H9 (cell line): ENCODE measurements around the gene SLC13A1. TPM values are rescaled to one million over a fixed set of nuclear protein-coding genes. Genes with fewer than 3 reads are reported as not detected.

Experiments
- DNase-seq: peaks from one replicate; pipeline ENCODE4 v3.0.0-alpha.2; 2017
- H2AFZ ChIP-seq: one replicate; pipeline ENCODE4 v1.6.1; 2013; ENCODE audit warnings: mild to moderate bottlenecking, low read length, control low read depth, moderate library complexity
- H2AK5ac ChIP-seq: 2 replicates; pipeline ENCODE4 v1.6.1; 2013; ENCODE audit warnings: low read length, control low read depth, mixed read lengths; ENCODE audit not compliant: insufficient read length
- H2BK120ac ChIP-seq: one replicate; pipeline ENCODE4 v1.6.1; 2013; ENCODE audit warnings: low read depth, mild to moderate bottlenecking, low read length, control low read depth, inconsistent platforms; ENCODE audit not compliant: poor library complexity, severe bottlenecking
- H2BK12ac ChIP-seq: 2 replicates; pipeline ENCODE4 v1.6.1; 2013; ENCODE audit warnings: low read length, control low read depth, mixed read lengths, low read depth; ENCODE audit not compliant: insufficient read length
- H2BK15ac ChIP-seq: 2 replicates; pipeline ENCODE4 v1.6.1; 2013; ENCODE audit warnings: low read depth, low read length, control low read depth
- H2BK20ac ChIP-seq: one replicate; pipeline ENCODE4 v1.6.1; 2013; ENCODE audit warnings: low read depth, mild to moderate bottlenecking, low read length, control low read depth, inconsistent platforms; ENCODE audit not compliant: poor library complexity, severe bottlenecking
- H2BK5ac ChIP-seq: 2 replicates; pipeline ENCODE4 v1.6.1; 2013; ENCODE audit warnings: low read length, control low read depth, mixed read lengths; ENCODE audit not compliant: insufficient read length
- H3K14ac ChIP-seq: 2 replicates; pipeline ENCODE4 v1.6.1; 2013; ENCODE audit warnings: low read length, control low read depth; ENCODE audit not compliant: insufficient read depth
- H3K18ac ChIP-seq: 2 replicates; pipeline ENCODE4 v1.6.1; 2013; ENCODE audit warnings: low read depth, mild to moderate bottlenecking, mixed read lengths, low read length, control low read depth; ENCODE audit not compliant: insufficient read length
- H3K23ac ChIP-seq: 2 replicates; pipeline ENCODE4 v1.6.1; 2013; ENCODE audit warnings: low read length, control low read depth, mixed read lengths, low read depth; ENCODE audit not compliant: insufficient read length
- H3K23me2 ChIP-seq: 2 replicates; pipeline ENCODE4 v1.6.1; 2013; ENCODE audit warnings: low read depth, mild to moderate bottlenecking, mixed read lengths, low read length, control low read depth; ENCODE audit not compliant: insufficient read length, poor library complexity, severe bottlenecking
- H3K27ac ChIP-seq: 2 replicates; pipeline ENCODE4 v1.5.1; 2013; ENCODE audit warnings: low read length, control low read depth, mixed read lengths, low read depth; ENCODE audit not compliant: insufficient read length
- H3K27me3 ChIP-seq: 2 replicates; pipeline ENCODE4 v1.6.1; 2013; ENCODE audit warnings: low read length, control low read depth, inconsistent platforms; ENCODE audit not compliant: insufficient read depth
- H3K4ac ChIP-seq: 2 replicates; pipeline ENCODE4 v1.6.1; 2013; ENCODE audit warnings: low read depth, mild to moderate bottlenecking, control low read depth, inconsistent platforms, low read length, moderate library complexity
- H3K4me1 ChIP-seq: 2 replicates; pipeline ENCODE4 v1.6.1; 2013; ENCODE audit warnings: low read length, control low read depth, inconsistent platforms; ENCODE audit not compliant: insufficient read depth
- H3K4me2 ChIP-seq: 2 replicates; pipeline ENCODE4 v1.6.1; 2013; ENCODE audit warnings: low read length, control low read depth, mixed read lengths; ENCODE audit not compliant: insufficient read length, insufficient read depth
- H3K56ac ChIP-seq: 2 replicates; pipeline ENCODE4 v1.6.1; 2013; ENCODE audit warnings: low read depth, mild to moderate bottlenecking, mixed read lengths, low read length, control low read depth; ENCODE audit not compliant: insufficient read length
- H3K79me1 ChIP-seq: 2 replicates; pipeline ENCODE4 v1.6.1; 2013; ENCODE audit warnings: low read depth, mild to moderate bottlenecking, moderate library complexity, low read length, control low read depth, inconsistent platforms; ENCODE audit not compliant: insufficient read depth, poor library complexity, severe bottlenecking
- H3K79me2 ChIP-seq: 2 replicates; pipeline ENCODE4 v1.6.1; 2013; ENCODE audit warnings: low read length, control low read depth, inconsistent platforms; ENCODE audit not compliant: insufficient read depth
- H3K9ac ChIP-seq: 2 replicates; pipeline ENCODE4 v1.6.1; 2013; ENCODE audit warnings: low read length, control low read depth, mixed read lengths; ENCODE audit not compliant: insufficient read length; ENCODE audit errors: extremely low read depth
- H3K9me3 ChIP-seq: one replicate; pipeline ENCODE4 v1.6.1; 2013; ENCODE audit warnings: low read depth, low read length, inconsistent platforms; ENCODE audit not compliant: control insufficient read depth
- H3T11ph ChIP-seq: one replicate; pipeline ENCODE4 v1.6.1; 2013; ENCODE audit warnings: mild to moderate bottlenecking, low read length, control low read depth, inconsistent platforms
- H4K20me1 ChIP-seq: one replicate; pipeline ENCODE4 v1.6.1; 2013; ENCODE audit not compliant: control insufficient read depth, insufficient read length, insufficient read depth
- H4K5ac ChIP-seq: 2 replicates; pipeline ENCODE4 v1.6.1; 2013; ENCODE audit warnings: low read depth, mild to moderate bottlenecking, mixed read lengths, low read length, control low read depth; ENCODE audit not compliant: insufficient read length
- H4K8ac ChIP-seq: replicated peaks from 2 replicates; pipeline ENCODE4 v1.6.1; 2013; ENCODE audit warnings: low read length, control low read depth, mixed read lengths, low read depth; ENCODE audit not compliant: insufficient read length
- H4K91ac ChIP-seq: 2 replicates; pipeline ENCODE4 v1.6.1; 2013; ENCODE audit warnings: low read depth, mild to moderate bottlenecking, moderate library complexity, mixed read lengths, low read length, control low read depth; ENCODE audit not compliant: insufficient read length
- H3K27ac Mint-ChIP-seq, 3 experiments: 2 replicates in 2 of 3; 3 replicates in 1 of 3; pipeline ENCODE4 v1.8.0; 2020 to 2021; ENCODE audit warnings: mixed read lengths in 3 of 3, mild to moderate bottlenecking in 1 of 3, moderate library complexity in 1 of 3
- H3K27me3 Mint-ChIP-seq: 2 replicates; pipeline ENCODE4 v1.8.0; 2021; ENCODE audit warnings: low read depth, mild to moderate bottlenecking, moderate library complexity, mixed read lengths
- H3K36me3 Mint-ChIP-seq, 3 experiments: 2 replicates in 2 of 3; 3 replicates in 1 of 3; pipeline ENCODE4 v1.8.0; 2020 to 2021; ENCODE audit warnings: low read depth in 3 of 3, mixed read lengths in 3 of 3; ENCODE audit not compliant: insufficient read depth in 1 of 3
- H3K4me1 Mint-ChIP-seq, 2 experiments: 2 replicates each; pipeline ENCODE4 v1.8.0; 2020; ENCODE audit warnings: mixed read lengths in 2 of 2
- H3K4me3 Mint-ChIP-seq, 2 experiments: 2 replicates in 1 of 2; 3 replicates in 1 of 2; pipeline ENCODE4 v1.8.0; 2020 to 2021; ENCODE audit warnings: mild to moderate bottlenecking in 2 of 2, mixed read lengths in 2 of 2, moderate library complexity in 1 of 2
- H3K9me3 Mint-ChIP-seq, 2 experiments: 2 replicates in 1 of 2; 3 replicates in 1 of 2; pipeline ENCODE4 v1.8.0; 2020; ENCODE audit warnings: mild to moderate bottlenecking in 2 of 2, mixed read lengths in 2 of 2, moderate library complexity in 1 of 2
- WGBS: extraction: QIAGEN DNeasy Blood & Tissue Kit; methylation state at CpG from one replicate; pipeline ENCODE4 v1.1.7; 2013; ENCODE audit warnings: missing lambda C conversion rate, low lambda C conversion rate, mixed read lengths; ENCODE audit not compliant: insufficient read length; ENCODE audit errors: extremely low coverage; 5-methylcytosine and 5-hydroxymethylcytosine counted together
- total RNA-seq: library from RNA; stranded (reverse); gene quantifications from 2 replicates; pipeline ENCODE4 v1.2.1, GENCODE V29; 2021
- TF ChIP-seq, protein P1 (sequence below): fragments of 200-600 bp; sonication (generic); conservative IDR thresholded peaks from 3 replicates; pipeline ENCODE4 v1.8.0; 2021; ENCODE audit warnings: antibody characterized with exemption, mild to moderate bottlenecking

The SLC13A1 gene
- total RNA-seq, 1 experiment from 2014 or later: not detected

DNA sequence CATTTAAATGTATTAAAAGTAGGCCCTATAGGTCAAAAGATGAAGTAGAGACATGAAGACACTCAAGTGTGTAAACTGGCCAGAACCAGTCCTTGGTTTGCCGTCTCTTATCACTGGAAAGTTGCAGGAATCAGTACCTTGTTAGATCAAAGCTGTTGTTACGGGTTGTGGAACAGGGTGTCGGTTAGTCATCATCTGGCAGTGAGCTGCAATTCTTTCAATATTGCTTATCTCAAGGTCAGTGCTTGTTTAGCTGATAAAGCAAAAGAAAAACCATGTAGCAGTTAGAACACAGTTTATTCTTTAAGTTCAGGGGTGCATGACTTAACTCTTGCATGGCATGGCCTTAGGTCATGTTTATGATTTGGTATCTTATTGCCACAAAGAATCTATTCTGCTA is 10.0 kb upstream of the SLC13A1 start:
- Mint-ChIP-seq H3K36me3 (peaks cover 5 to 7% (median 6%) of the 10 kb centered on the region in 3 experiments), H3K9me3 (peaks cover 7 to 10% of the 10 kb centered on the region in 2 experiments), H3K27me3 (no peaks in the 10 kb centered on the region), H3K27ac (no peak overlapping the region), H3K4me3 (no peak overlapping the region), H3K4me1 (peaks cover 26% of the 10 kb centered on the region in 2 experiments)
- whole genome bisulfite sequencing: no CpG with 5 or more reads among the region's 3 CpGs
- no peak overlapping the region for H3K14ac ChIP-seq
- no peak overlapping the region for H2BK5ac ChIP-seq
- H3K79me2 ChIP-seq: no peaks in the 10 kb centered on the region
- H2BK20ac ChIP-seq: no peak overlapping the region
- no peak overlapping the region for H2BK12ac ChIP-seq
- no peak overlapping the region for H2AFZ ChIP-seq
- TF ChIP-seq, protein P1, sequence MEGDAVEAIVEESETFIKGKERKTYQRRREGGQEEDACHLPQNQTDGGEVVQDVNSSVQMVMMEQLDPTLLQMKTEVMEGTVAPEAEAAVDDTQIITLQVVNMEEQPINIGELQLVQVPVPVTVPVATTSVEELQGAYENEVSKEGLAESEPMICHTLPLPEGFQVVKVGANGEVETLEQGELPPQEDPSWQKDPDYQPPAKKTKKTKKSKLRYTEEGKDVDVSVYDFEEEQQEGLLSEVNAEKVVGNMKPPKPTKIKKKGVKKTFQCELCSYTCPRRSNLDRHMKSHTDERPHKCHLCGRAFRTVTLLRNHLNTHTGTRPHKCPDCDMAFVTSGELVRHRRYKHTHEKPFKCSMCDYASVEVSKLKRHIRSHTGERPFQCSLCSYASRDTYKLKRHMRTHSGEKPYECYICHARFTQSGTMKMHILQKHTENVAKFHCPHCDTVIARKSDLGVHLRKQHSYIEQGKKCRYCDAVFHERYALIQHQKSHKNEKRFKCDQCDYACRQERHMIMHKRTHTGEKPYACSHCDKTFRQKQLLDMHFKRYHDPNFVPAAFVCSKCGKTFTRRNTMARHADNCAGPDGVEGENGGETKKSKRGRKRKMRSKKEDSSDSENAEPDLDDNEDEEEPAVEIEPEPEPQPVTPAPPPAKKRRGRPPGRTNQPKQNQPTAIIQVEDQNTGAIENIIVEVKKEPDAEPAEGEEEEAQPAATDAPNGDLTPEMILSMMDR: no peak
- H3T11ph ChIP-seq: no peak overlapping the region
- H4K91ac ChIP-seq: no peak overlapping the region
- no peak overlapping the region for H3K27ac ChIP-seq
- no peaks in the 10 kb centered on the region for H4K20me1 ChIP-seq
- no peak overlapping the region for H2BK15ac ChIP-seq
- H4K8ac ChIP-seq: no peak overlapping the region
- DNase-seq: no peak
- no peaks in the 10 kb centered on the region for H3K9me3 ChIP-seq
- peaks cover 2% of the 10 kb centered on the region; the same call in 1 of the 2 replicates for H3K4me1 ChIP-seq
- no peak overlapping the region for H2BK120ac ChIP-seq
- H3K4ac ChIP-seq: no peak overlapping the region
- H3K27me3 ChIP-seq: no peaks in the 10 kb centered on the region
- no peak overlapping the region for H4K5ac ChIP-seq
- H3K56ac ChIP-seq: no peak overlapping the region
- H3K18ac ChIP-seq: no peak overlapping the region
- H2AK5ac ChIP-seq: no peak overlapping the region
- no peaks in the 10 kb centered on the region for H3K23me2 ChIP-seq
- no peak overlapping the region for H3K4me2 ChIP-seq
- no peak overlapping the region for H3K23ac ChIP-seq
- no peaks in the 10 kb centered on the region for H3K79me1 ChIP-seq
- no peak overlapping the region for H3K9ac ChIP-seq
